B cell (primary cell): ENCODE measurements around the gene SSPN. TPM values are rescaled to one million over a fixed set of nuclear protein-coding genes. Genes with fewer than 3 reads are reported as not detected.

ENCODE experiments used
- ATAC-seq: fragments of 200-7000 bp; cut with Tn5 transposase; one replicate; pipeline ENCODE4 v1.10.0; 2021; ENCODE audit warnings: low read depth, mild to moderate bottlenecking, moderate number of reproducible peaks, moderate library complexity
- CTCF ChIA-PET: fragments of 350-600 bp; sonication (Branson Sonifier 250); formaldehyde crosslinking; loops from one replicate; lab custom pipeline; 2021; ENCODE audit warnings: antibody characterized with exemption, inconsistent platforms; lab: Charles Lee
- POLR2A ChIA-PET: fragments of 350-600 bp; sonication (Branson Sonifier 250); formaldehyde crosslinking; loops from one replicate; lab custom pipeline; 2021; ENCODE audit warnings: antibody characterized with exemption; lab: Charles Lee
- DNase-seq: peaks from one replicate; pipeline ENCODE4 v3.0.0; 2013
- H2AFZ ChIP-seq: 2 replicates; pipeline ENCODE4 v1.6.1; 2012; ENCODE audit warnings: mild to moderate bottlenecking, low read depth, low read length; ENCODE audit not compliant: insufficient read depth, poor library complexity, severe bottlenecking
- H3K27ac ChIP-seq, 2 donors: 1 replicate in 1 of 2; 2 replicates in 1 of 2; pipeline ENCODE4 v1.5.1; 2012 to 2013; ENCODE audit warnings: low read length in 2 of 2, mild to moderate bottlenecking in 2 of 2, moderate library complexity in 1 of 2
- H3K27me3 ChIP-seq, 4 experiments: fragments of 200-600 bp in 1 of 4; sonication (generic) in 1 of 4; replicated peaks in 1 of 4; 1 replicate in 2 of 4; 2 replicates in 2 of 4; pipeline versions ENCODE4 v1.6.1 to v1.7.0; 2013 to 2016; ENCODE audit warnings: low read length in 3 of 4, mild to moderate bottlenecking in 2 of 4, mixed read lengths in 1 of 4, moderate library complexity in 1 of 4; ENCODE audit not compliant: insufficient read depth in 4 of 4, control insufficient read depth in 3 of 4; ENCODE audit errors: control extremely low read depth in 1 of 4
- H3K36me3 ChIP-seq, 2 experiments: replicated peaks in 1 of 2; 1 replicate in 1 of 2; 2 replicates in 1 of 2; pipeline versions ENCODE4 v1.6.1 to v1.7.1; 2013; ENCODE audit warnings: low read length in 1 of 2; ENCODE audit not compliant: insufficient read depth in 2 of 2, control insufficient read depth in 1 of 2; ENCODE audit errors: control extremely low read depth in 1 of 2, extremely low read depth in 1 of 2
- H3K4me1 ChIP-seq, 2 donors: fragments of 200-600 bp in 1 of 2; sonication (generic) in 1 of 2; 1 replicate in 1 of 2; 2 replicates in 1 of 2; pipeline versions ENCODE4 v1.5.1 to v1.6.1; 2013 to 2017; ENCODE audit warnings: low read length in 2 of 2; ENCODE audit not compliant: control insufficient read depth in 2 of 2, insufficient read depth in 2 of 2
- H3K4me2 ChIP-seq: replicated peaks from 2 replicates; pipeline ENCODE3; 2012; ENCODE audit warnings: mild to moderate bottlenecking, low read depth, low read length; ENCODE audit not compliant: poor library complexity, severe bottlenecking
- H3K4me3 ChIP-seq, 5 experiments: fragments of 200-600 bp in 1 of 5; sonication (generic) in 1 of 5; 1 replicate in 3 of 5; 2 replicates in 2 of 5; pipeline versions ENCODE4 v1.5.1 to v1.7.0; 2011 to 2016; ENCODE audit warnings: low read length in 4 of 5, mild to moderate bottlenecking in 4 of 5, low read depth in 2 of 5, control low read depth in 1 of 5, moderate library complexity in 1 of 5; ENCODE audit not compliant: insufficient read depth in 1 of 5; ENCODE audit errors: control extremely low read depth in 1 of 5, extremely low read depth in 1 of 5
- H3K79me2 ChIP-seq: fragments of 200-600 bp; sonication (generic); one replicate; pipeline ENCODE4 v1.6.0; 2016; ENCODE audit warnings: low read length; ENCODE audit not compliant: control insufficient read depth, insufficient read depth
- H3K9ac ChIP-seq: fragments of 200-600 bp; sonication (generic); 2 replicates; pipeline ENCODE4 v1.6.1; 2017; ENCODE audit warnings: mild to moderate bottlenecking, low read length, moderate library complexity
- H3K9me3 ChIP-seq, 3 donors: one replicate each; pipeline versions ENCODE4 v1.6.1 to v1.7.1; 2013; ENCODE audit warnings: low read length in 2 of 3; ENCODE audit not compliant: control insufficient read depth in 2 of 3, insufficient read depth in 1 of 3; ENCODE audit errors: control extremely low read depth in 1 of 3
- H4K20me1 ChIP-seq: 2 replicates; pipeline ENCODE4 v1.6.0; 2012; ENCODE audit warnings: mild to moderate bottlenecking, low read length; ENCODE audit not compliant: insufficient read depth, control insufficient read depth, poor library complexity, severe bottlenecking
- H3K27ac Mint-ChIP-seq: one replicate; pipeline ENCODE4 v1.8.0; 2021; ENCODE audit warnings: mixed read lengths
- H3K27me3 Mint-ChIP-seq: one replicate; pipeline ENCODE4 v1.8.0; 2021; ENCODE audit warnings: mixed read lengths
- H3K4me1 Mint-ChIP-seq: one replicate; pipeline ENCODE4 v1.8.0; 2021; ENCODE audit warnings: mixed read lengths
- H3K4me3 Mint-ChIP-seq: one replicate; pipeline ENCODE4 v1.8.0; 2021; ENCODE audit warnings: mixed read lengths
- H3K9me3 Mint-ChIP-seq: one replicate; pipeline ENCODE4 v1.8.0; 2022; ENCODE audit warnings: mixed read lengths; ENCODE audit not compliant: insufficient read depth
- EZH2 ChIP-seq: IDR thresholded peaks from 2 replicates; pipeline ENCODE4 v1.6.1; 2012; ENCODE audit warnings: borderline replicate concordance, low read depth, mild to moderate bottlenecking, moderate library complexity, low read length; ENCODE audit not compliant: insufficient read depth, poor library complexity, severe bottlenecking
- WGBS: methylation state at CpG from one replicate; pipeline ENCODE4 v1.1.5; 2013; ENCODE audit warnings: missing lambda C conversion rate; ENCODE audit not compliant: insufficient coverage; 5-methylcytosine and 5-hydroxymethylcytosine counted together
- intact Hi-C: fragments of 100-400 bp; cut with micrococcal nuclease; formaldehyde crosslinking; loops from one replicate; pipeline ENCODE4 v1.10.0; 2022
- polyA plus RNA-seq: library from polyadenylated mRNA; depleted of rRNA; stranded (reverse); fragments of >200 nt; gene quantifications from 2 replicates; pipeline ENCODE4 v1.2.3, GENCODE V29; 2012
- total RNA-seq, 2 donors: library from RNA; stranded (reverse); fragments of 120-200 nt in 1 of 2; gene quantifications; 1 replicate in 1 of 2; 2 replicates in 1 of 2; pipeline versions ENCODE4 v1.2.3 to v1.2.4, GENCODE V29; 2013 to 2022
- TF ChIP-seq, protein P1 (sequence below): fragments of 200-600 bp; IDR thresholded peaks from one replicate; pipeline ENCODE4 v1.8.0; 2022; ENCODE audit warnings: antibody characterized with exemption, mild to moderate bottlenecking

The SSPN gene
- total and polyA plus RNA-seq, 2 donors (not counting 1 experiment from before 2014, with no cell fraction given), result 18.3 to 19.6 TPM

DNA sequence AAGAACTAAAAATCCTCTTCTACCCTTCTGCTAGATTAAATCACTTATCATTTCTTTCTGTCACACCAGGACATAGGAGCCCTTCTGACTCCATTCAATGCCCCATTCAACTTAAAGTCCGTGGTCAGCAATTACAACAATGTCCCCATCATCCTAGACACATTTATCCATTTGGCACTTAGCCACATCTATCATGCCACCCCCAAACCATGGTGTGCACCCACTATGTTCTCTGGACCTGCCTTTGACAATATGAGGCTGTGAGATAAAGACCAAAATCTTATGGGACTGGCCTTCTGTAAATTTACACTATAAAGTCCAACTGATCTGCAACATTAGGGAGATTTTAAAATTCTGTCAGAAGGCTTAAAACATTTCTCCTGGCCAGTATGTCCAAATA is 104.4 kb downstream of the SSPN start:
- POLR2A ChIA-PET, result interaction anchor here (2.1 kb wide), 1 partner anchor 18 kb away, joined by 5 read pairs; no protein-coding TSS in a partner anchor
- Histone ChIP-seq H3K79me2 (no peaks in the 10 kb centered on the region), H3K4me1 (peaks cover 17 to 23% of the 10 kb centered on the region in 2 donors), H3K36me3 (no peaks in the 10 kb centered on the region), H3K9ac (no peak overlapping the region), H4K20me1 (no peaks in the 10 kb centered on the region), H2AFZ (peak overlapping the region; percentile 53), H3K27ac (no peak overlapping the region), H3K4me3 (no peak overlapping the region), H3K4me2 (no peak overlapping the region), H3K27me3 (no peaks in the 10 kb centered on the region), H3K9me3 (no peaks in the 10 kb centered on the region)
- no peak for DNase-seq
- CTCF ChIA-PET, result interaction anchor here (0.8 to 1.5 kb wide), 2 partner anchors 18 to 176 kb away, joined by 3 to 5 read pairs; no protein-coding TSS in a partner anchor
- H3K4me1 Mint-ChIP-seq, result peaks cover 26% of the 10 kb centered on the region
- H3K27me3 Mint-ChIP-seq, result no peaks in the 10 kb centered on the region
- intact Hi-C loops, result loop anchor here (1.0 to 10.0 kb wide), 4 partner anchors 19 to 177 kb away; partner anchors contain the start of gene SSPN
- peak overlapping the region; percentile 72 for H3K4me3 Mint-ChIP-seq
- TF ChIP-seq, protein P1, sequence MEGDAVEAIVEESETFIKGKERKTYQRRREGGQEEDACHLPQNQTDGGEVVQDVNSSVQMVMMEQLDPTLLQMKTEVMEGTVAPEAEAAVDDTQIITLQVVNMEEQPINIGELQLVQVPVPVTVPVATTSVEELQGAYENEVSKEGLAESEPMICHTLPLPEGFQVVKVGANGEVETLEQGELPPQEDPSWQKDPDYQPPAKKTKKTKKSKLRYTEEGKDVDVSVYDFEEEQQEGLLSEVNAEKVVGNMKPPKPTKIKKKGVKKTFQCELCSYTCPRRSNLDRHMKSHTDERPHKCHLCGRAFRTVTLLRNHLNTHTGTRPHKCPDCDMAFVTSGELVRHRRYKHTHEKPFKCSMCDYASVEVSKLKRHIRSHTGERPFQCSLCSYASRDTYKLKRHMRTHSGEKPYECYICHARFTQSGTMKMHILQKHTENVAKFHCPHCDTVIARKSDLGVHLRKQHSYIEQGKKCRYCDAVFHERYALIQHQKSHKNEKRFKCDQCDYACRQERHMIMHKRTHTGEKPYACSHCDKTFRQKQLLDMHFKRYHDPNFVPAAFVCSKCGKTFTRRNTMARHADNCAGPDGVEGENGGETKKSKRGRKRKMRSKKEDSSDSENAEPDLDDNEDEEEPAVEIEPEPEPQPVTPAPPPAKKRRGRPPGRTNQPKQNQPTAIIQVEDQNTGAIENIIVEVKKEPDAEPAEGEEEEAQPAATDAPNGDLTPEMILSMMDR, result no peak
- TF ChIP-seq EZH2, result no peak
- no peaks in the 10 kb centered on the region for H3K9me3 Mint-ChIP-seq
- ATAC-seq, result no peak
- H3K27ac Mint-ChIP-seq, result peak overlapping the region; percentile 47
- WGBS, result 100% methylated on average over 1 of the region's 1 CpG

Other genes with a start within 250 kb of the SSPN start
- gene RASSF8, start 236.9 kb upstream of the SSPN start, total RNA-seq, result 0.49 and 0.70 TPM in 2 replicates
- gene RASSF8, start 236.9 kb upstream of the SSPN start, polyA plus RNA-seq, result 0.01 TPM in 1 of 2 replicates, not detected in the other
- gene BHLHE41, start 70.5 kb upstream of the SSPN start, total RNA-seq, result 53.7 and 57.2 TPM in 2 replicates
- gene BHLHE41, start 70.5 kb upstream of the SSPN start, polyA plus RNA-seq, result 1.7 and 12.0 TPM in 2 replicates